IPS-18a (cell line): Measurements from ENCODE around the gene TAAR6.
"Not testable (repeated sequence)": the region's sequence is repeated elsewhere in the genome, so short reads cannot be mapped to it uniquely, and the experiment has no call there.

Experiments used
- H3K27ac ChIP-seq: one replicate; pipeline ENCODE4 v1.5.1; 2013; ENCODE audit warnings: low read length
- H3K27me3 ChIP-seq: one replicate; pipeline ENCODE4 v1.6.1; 2013; ENCODE audit warnings: mild to moderate bottlenecking, low read length; ENCODE audit not compliant: control insufficient read depth, insufficient read depth
- H3K36me3 ChIP-seq: one replicate; pipeline ENCODE4 v1.6.1; 2013; ENCODE audit warnings: low read depth, low read length; ENCODE audit not compliant: control insufficient read depth
- H3K4me1 ChIP-seq: one replicate; pipeline ENCODE4 v1.6.1; 2013; ENCODE audit warnings: low read depth, low read length; ENCODE audit not compliant: control insufficient read depth
- H3K4me3 ChIP-seq: one replicate; pipeline ENCODE4 v1.5.1; 2013; ENCODE audit warnings: low read length
- H3K9ac ChIP-seq: one replicate; pipeline ENCODE4 v1.6.1; 2013; ENCODE audit warnings: mild to moderate bottlenecking, low read length, moderate library complexity
- H3K9me3 ChIP-seq: one replicate; pipeline ENCODE4 v1.6.1; 2013; ENCODE audit warnings: low read depth, low read length; ENCODE audit not compliant: control insufficient read depth

TAAR6 gene

GRCh38 chr6:132590362-132590761 is 20.2 kb downstream of the TAAR6 start:
- H3K9me3 ChIP-seq, result no peaks in the 10 kb centered on the region

GRCh38 chr6:132592855-132593254 is 22.7 kb downstream of the TAAR6 start:
- no peak overlapping the region for H3K4me3 ChIP-seq
- no peak overlapping the region for H3K9ac ChIP-seq
- H3K9me3 ChIP-seq, result no peaks in the 10 kb centered on the region
- H3K27ac ChIP-seq, result no peak overlapping the region
- H3K27me3 ChIP-seq, result no peaks in the 10 kb centered on the region
- H3K36me3 ChIP-seq, result no peaks in the 10 kb centered on the region
- no peaks in the 10 kb centered on the region for H3K4me1 ChIP-seq

More at GRCh38 chr6:132590362-132590761, 20.2 kb downstream of the TAAR6 start:
- Histone ChIP-seq H3K9ac (no peak overlapping the region), H3K27ac (no peak overlapping the region), H3K27me3 (no peaks in the 10 kb centered on the region), H3K4me3 (no peak overlapping the region), H3K36me3 (no peaks in the 10 kb centered on the region), H3K4me1 (no peaks in the 10 kb centered on the region)

- Histone ChIP-seq H3K9ac (no peak overlapping the region), H3K27me3 (no peaks in the 10 kb centered on the region), H3K4me3 (no peak overlapping the region), H3K4me1 (no peaks in the 10 kb centered on the region), H3K27ac (no peak overlapping the region), H3K36me3 (no peaks in the 10 kb centered on the region), H3K9me3 (no peaks in the 10 kb centered on the region)
Measured at GRCh38 chr6:132596201-132596600, 26.1 kb downstream of the TAAR6 start.

DNA sequence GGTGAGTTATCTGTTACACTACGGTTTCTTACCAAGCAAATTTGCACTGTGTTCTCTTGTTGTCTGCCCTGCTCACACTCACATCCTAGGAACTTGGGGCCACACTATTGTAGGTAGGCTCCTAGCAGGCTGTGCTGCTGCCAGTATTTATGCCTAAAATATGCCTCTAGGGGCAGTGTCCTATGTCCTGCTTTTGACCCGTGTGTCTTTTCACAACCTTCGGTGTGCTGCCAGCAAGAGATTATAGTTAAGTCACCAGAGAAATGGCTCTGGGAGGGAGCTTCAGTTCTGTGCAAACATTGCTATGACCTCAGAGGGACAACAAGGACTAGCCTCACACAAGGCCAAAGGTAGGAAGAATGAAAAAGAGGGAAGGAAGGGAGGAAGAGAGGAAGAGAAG is 28.4 kb downstream of the TAAR6 start:
- H3K36me3 ChIP-seq, result no peaks in the 10 kb centered on the region

DNA sequence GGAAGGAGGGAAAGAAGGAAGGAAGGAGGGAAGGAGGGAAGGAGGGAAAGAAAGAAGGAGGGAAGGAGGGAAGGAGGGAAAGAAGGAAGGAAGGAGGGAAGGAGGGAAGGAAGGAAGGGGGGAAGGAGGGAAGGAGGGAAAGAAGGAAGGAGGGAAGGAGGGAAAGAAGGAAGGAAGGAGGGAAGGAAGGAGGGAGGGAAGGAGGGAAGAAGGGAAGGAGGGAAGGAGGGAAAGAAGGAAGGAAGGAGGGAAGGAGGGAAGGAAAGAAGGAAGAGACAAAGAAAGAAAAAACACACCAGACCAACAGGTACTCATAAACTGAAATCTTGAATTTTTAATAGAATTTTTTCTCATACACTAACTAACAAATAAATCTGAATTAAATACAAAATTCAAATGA is 30.8 kb downstream of the TAAR6 start:
- not testable (repeated sequence) for H3K27me3 ChIP-seq, H3K4me1 ChIP-seq, H3K27ac ChIP-seq, H3K4me3 ChIP-seq, H3K9ac ChIP-seq, H3K9me3 ChIP-seq, H3K36me3 ChIP-seq

More for the DNA sequence above, 28.4 kb downstream of the TAAR6 start:
- no peak overlapping the region for H3K9ac ChIP-seq
- no peaks in the 10 kb centered on the region for H3K27me3 ChIP-seq
- no peak overlapping the region for H3K4me3 ChIP-seq
- no peak overlapping the region for H3K27ac ChIP-seq
- H3K9me3 ChIP-seq, result no peaks in the 10 kb centered on the region
- no peaks in the 10 kb centered on the region for H3K4me1 ChIP-seq

DNA sequence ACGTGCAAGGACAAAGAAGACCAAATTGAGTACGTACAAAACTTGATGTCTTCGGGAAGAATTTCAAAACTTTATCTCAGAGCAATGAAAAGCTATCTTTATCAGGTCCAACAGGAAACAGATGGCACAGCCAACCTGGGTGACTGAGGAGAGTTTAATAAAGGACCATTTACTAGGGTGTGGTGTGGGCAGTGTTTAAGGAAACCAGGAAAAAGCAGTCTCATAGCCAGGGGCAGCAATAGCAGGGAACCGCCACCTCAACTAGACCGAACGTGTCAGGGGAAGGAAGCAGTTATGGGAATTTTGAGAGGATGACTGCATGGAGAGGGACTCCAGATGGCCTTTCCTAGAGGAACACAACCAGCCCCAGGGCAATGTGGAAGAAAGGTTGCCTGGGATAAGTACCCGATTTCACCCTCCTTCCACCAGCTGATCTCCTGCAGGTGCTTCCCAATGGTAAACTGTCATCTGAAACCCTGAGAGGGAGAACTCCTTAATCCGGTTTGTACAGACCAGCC is 34.6 kb downstream of the TAAR6 start:
- Histone ChIP-seq H3K9ac (no peak overlapping the region), H3K4me3 (no peak overlapping the region), H3K27me3 (no peaks in the 10 kb centered on the region), H3K36me3 (no peaks in the 10 kb centered on the region), H3K4me1 (no peaks in the 10 kb centered on the region), H3K9me3 (no peaks in the 10 kb centered on the region), H3K27ac (no peak overlapping the region)

GRCh38 chr6:132607544-132608233 is 37.6 kb downstream of the TAAR6 start:
- Histone ChIP-seq H3K9ac (no peak overlapping the region), H3K36me3 (no peaks in the 10 kb centered on the region), H3K4me3 (no peak overlapping the region), H3K9me3 (no peaks in the 10 kb centered on the region), H3K27me3 (no peaks in the 10 kb centered on the region), H3K4me1 (no peaks in the 10 kb centered on the region), H3K27ac (no peak overlapping the region)

GRCh38 chr6:132611616-132612015 is 41.5 kb downstream of the TAAR6 start:
- no peaks in the 10 kb centered on the region for H3K36me3 ChIP-seq
- H3K27ac ChIP-seq, result no peak overlapping the region
- no peaks in the 10 kb centered on the region for H3K9me3 ChIP-seq
- H3K9ac ChIP-seq, result no peak overlapping the region
- no peak overlapping the region for H3K4me3 ChIP-seq
- H3K4me1 ChIP-seq, result peaks cover 3% of the 10 kb centered on the region
- no peaks in the 10 kb centered on the region for H3K27me3 ChIP-seq

DNA sequence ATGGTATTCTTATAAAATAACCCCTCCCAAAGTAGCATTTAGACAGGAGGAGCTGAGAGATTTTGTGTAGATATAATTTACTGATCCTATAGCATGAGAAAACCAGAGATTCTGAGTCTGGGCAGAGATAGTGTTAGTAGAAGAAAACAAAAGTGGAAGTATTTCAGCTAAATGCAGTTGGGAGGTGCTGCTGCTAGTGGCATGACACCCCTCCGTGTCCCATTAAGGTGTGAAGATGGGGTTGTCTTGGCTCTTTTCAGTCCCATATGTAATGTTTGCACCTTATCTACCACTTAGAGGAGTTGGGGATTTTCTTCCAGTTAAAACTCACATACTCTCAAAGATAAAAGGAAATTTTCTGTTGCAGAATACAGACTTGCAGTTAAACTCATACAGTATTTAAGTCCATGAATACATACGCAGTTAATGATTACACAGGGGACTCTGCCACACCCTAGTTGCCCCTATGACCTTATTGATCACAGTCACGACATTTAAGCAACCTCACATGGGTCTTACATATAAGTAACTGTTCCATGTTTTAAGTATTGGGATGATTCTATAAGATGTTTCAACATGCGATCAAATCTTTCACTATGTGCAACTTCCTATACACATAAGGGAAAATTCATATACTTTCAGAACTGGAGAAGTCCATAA is 42.5 kb downstream of the TAAR6 start:
- H3K4me1 ChIP-seq, result peaks cover 7% of the 10 kb centered on the region
- no peak overlapping the region for H3K27ac ChIP-seq
- H3K36me3 ChIP-seq, result no peaks in the 10 kb centered on the region

DNA sequence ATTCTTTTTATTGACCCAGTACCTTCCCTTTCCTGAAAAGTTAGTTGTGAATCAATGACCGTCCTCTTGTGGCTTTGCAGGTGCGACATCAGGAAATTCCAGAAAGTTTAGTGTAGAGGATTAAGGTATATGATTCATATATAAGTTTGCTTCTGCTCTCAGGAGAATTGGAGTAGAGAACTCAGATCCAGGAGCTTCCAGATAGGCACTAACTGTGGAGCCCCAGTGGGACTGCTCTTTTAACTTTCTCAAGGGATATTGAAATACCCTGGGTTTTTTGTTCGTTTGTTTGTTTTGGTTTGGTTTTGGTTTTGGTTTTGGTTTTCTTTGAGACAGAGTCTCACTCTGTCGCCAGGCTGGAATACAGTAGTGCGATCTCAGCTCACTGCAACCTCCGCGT is 44.4 kb downstream of the TAAR6 start:
- H3K27me3 ChIP-seq, result no peaks in the 10 kb centered on the region
- H3K27ac ChIP-seq, result no peak overlapping the region

More for the DNA sequence above, 42.5 kb downstream of the TAAR6 start:
- H3K27me3 ChIP-seq, result no peaks in the 10 kb centered on the region
- H3K9me3 ChIP-seq, result no peaks in the 10 kb centered on the region
- no peak overlapping the region for H3K9ac ChIP-seq
- no peak overlapping the region for H3K4me3 ChIP-seq

GRCh38 chr6:132616677-132617076 is 46.6 kb downstream of the TAAR6 start:
- H3K9me3 ChIP-seq, result no peaks in the 10 kb centered on the region
- H3K36me3 ChIP-seq, result no peaks in the 10 kb centered on the region
- no peak overlapping the region for H3K9ac ChIP-seq
- no peak overlapping the region for H3K27ac ChIP-seq
- no peak overlapping the region for H3K4me3 ChIP-seq
- H3K4me1 ChIP-seq, result peaks cover 7% of the 10 kb centered on the region
- no peaks in the 10 kb centered on the region for H3K27me3 ChIP-seq

More for the DNA sequence above, 44.4 kb downstream of the TAAR6 start:
- H3K9me3 ChIP-seq, result no peaks in the 10 kb centered on the region
- H3K9ac ChIP-seq, result no peak overlapping the region
- no peak overlapping the region for H3K4me3 ChIP-seq
- peaks cover 7% of the 10 kb centered on the region for H3K4me1 ChIP-seq
- no peaks in the 10 kb centered on the region for H3K36me3 ChIP-seq
